Large intestine (tissue), 3 donors: ENCODE results near the gene CTNNA1. TPM values are rescaled to one million over a fixed set of nuclear protein-coding genes. Genes with fewer than 3 reads are reported as not detected.

ENCODE experiments used
- DNase-seq, 2 donors: peaks; one replicate each; pipeline versions ENCODE4 v3.0.0 to v3.0.0-alpha.2; 2013
- H3K27ac ChIP-seq: one replicate; pipeline ENCODE4 v1.5.1; 2013; ENCODE audit warnings: low read length
- H3K27me3 ChIP-seq: 2 replicates; pipeline ENCODE4 v1.6.1; 2013; ENCODE audit warnings: low read length; ENCODE audit not compliant: control insufficient read depth, insufficient read depth
- H3K36me3 ChIP-seq: 2 replicates; pipeline ENCODE4 v1.6.1; 2013; ENCODE audit warnings: low read length; ENCODE audit not compliant: control insufficient read depth, insufficient read depth
- H3K4me1 ChIP-seq: one replicate; pipeline ENCODE4 v1.6.1; 2013; ENCODE audit warnings: low read length; ENCODE audit not compliant: control insufficient read depth, insufficient read depth
- H3K4me3 ChIP-seq: one replicate; pipeline ENCODE4 v1.5.1; 2013; ENCODE audit warnings: low read length
- H3K9me3 ChIP-seq: one replicate; pipeline ENCODE4 v1.6.1; 2013; ENCODE audit warnings: mild to moderate bottlenecking, low read depth, low read length, moderate library complexity; ENCODE audit not compliant: control insufficient read depth
- WGBS: methylation state at CpG from one replicate; pipeline ENCODE4 v1.1.5; 2013; ENCODE audit warnings: low lambda C conversion rate; ENCODE audit not compliant: insufficient coverage; 5-methylcytosine and 5-hydroxymethylcytosine counted together
- polyA plus RNA-seq: library from polyadenylated mRNA; unstranded; fragments of 120-200 nt; gene quantifications from one replicate; pipeline ENCODE4 v1.2.1, GENCODE V29; 2013

The CTNNA1 gene
- polyA plus RNA-seq, 1 donor, result 287 TPM

GRCh38 chr5:138884094-138884493, 130.9 kb downstream of the CTNNA1 start:
- no CpG with 5 or more reads among the region's 1 CpG for WGBS
- Histone ChIP-seq H3K4me3 (no peak overlapping the region), H3K9me3 (no peaks in the 10 kb centered on the region), H3K27ac (no peak overlapping the region), H3K36me3 (peaks cover 22% of the 10 kb centered on the region), H3K27me3 (no peaks in the 10 kb centered on the region), H3K4me1 (no peaks in the 10 kb centered on the region)
- DNase-seq, result no peak

GRCh38 chr5:138884554-138884953, 131.3 kb downstream of the CTNNA1 start:
- Histone ChIP-seq H3K4me3 (no peak overlapping the region), H3K27me3 (no peaks in the 10 kb centered on the region), H3K27ac (no peak overlapping the region), H3K9me3 (no peaks in the 10 kb centered on the region), H3K36me3 (peaks cover 27% of the 10 kb centered on the region), H3K4me1 (no peaks in the 10 kb centered on the region)
- no peak for DNase-seq

- no peak for DNase-seq
- peaks cover 54% of the 10 kb centered on the region for H3K36me3 ChIP-seq
Observed at GRCh38 chr5:138889994-138890393, 136.8 kb downstream of the CTNNA1 start.

GRCh38 chr5:138890644-138891043, 137.4 kb downstream of the CTNNA1 start:
- Histone ChIP-seq H3K27ac (no peak overlapping the region), H3K4me3 (no peak overlapping the region)

More at GRCh38 chr5:138889994-138890393, 136.8 kb downstream of the CTNNA1 start:
- no peaks in the 10 kb centered on the region for H3K4me1 ChIP-seq
- no peak overlapping the region for H3K27ac ChIP-seq
- peaks cover 3% of the 10 kb centered on the region for H3K9me3 ChIP-seq
- H3K27me3 ChIP-seq, result no peaks in the 10 kb centered on the region
- H3K4me3 ChIP-seq, result no peak overlapping the region

GRCh38 chr5:138895918-138896317, 142.7 kb downstream of the CTNNA1 start:
- no peak overlapping the region for H3K27ac ChIP-seq
- H3K4me3 ChIP-seq, result no peak overlapping the region
- no peaks in the 10 kb centered on the region for H3K4me1 ChIP-seq
- no peak for DNase-seq
- no peaks in the 10 kb centered on the region for H3K9me3 ChIP-seq
- H3K27me3 ChIP-seq, result no peaks in the 10 kb centered on the region
- no CpG with 5 or more reads among the region's 1 CpG for WGBS
- H3K36me3 ChIP-seq, result peaks cover 37% of the 10 kb centered on the region

More at GRCh38 chr5:138890644-138891043, 137.4 kb downstream of the CTNNA1 start:
- Histone ChIP-seq H3K27me3 (no peaks in the 10 kb centered on the region), H3K9me3 (peaks cover 3% of the 10 kb centered on the region), H3K36me3 (peaks cover 54% of the 10 kb centered on the region), H3K4me1 (no peaks in the 10 kb centered on the region)
- no peak for DNase-seq

GRCh38 chr5:138898299-138898698, 145.1 kb downstream of the CTNNA1 start:
- DNase-seq, result no peak
- Histone ChIP-seq H3K27ac (no peak overlapping the region), H3K9me3 (no peaks in the 10 kb centered on the region), H3K36me3 (peaks cover 34% of the 10 kb centered on the region), H3K4me1 (no peaks in the 10 kb centered on the region), H3K4me3 (no peak overlapping the region), H3K27me3 (no peaks in the 10 kb centered on the region)
- 100% methylated on average over 1 of the region's 1 CpG for WGBS

GRCh38 chr5:138898742-138899141, 145.5 kb downstream of the CTNNA1 start:
- Histone ChIP-seq H3K36me3 (peaks cover 38% of the 10 kb centered on the region), H3K4me3 (no peak overlapping the region), H3K9me3 (no peaks in the 10 kb centered on the region), H3K27me3 (no peaks in the 10 kb centered on the region), H3K27ac (no peak overlapping the region), H3K4me1 (no peaks in the 10 kb centered on the region)
- WGBS, result 95% methylated on average over 2 of the region's 2 CpGs
- DNase-seq, result no peak

- Histone ChIP-seq H3K4me3 (no peak overlapping the region), H3K4me1 (no peaks in the 10 kb centered on the region), H3K27ac (no peak overlapping the region), H3K27me3 (no peaks in the 10 kb centered on the region), H3K36me3 (peaks cover 51% of the 10 kb centered on the region), H3K9me3 (no peaks in the 10 kb centered on the region)
- 57% methylated on average over 1 of the region's 6 CpGs for WGBS
- no peak for DNase-seq
Observed at GRCh38 chr5:138900281-138900965, 147.2 kb downstream of the CTNNA1 start.

GRCh38 chr5:138901716-138902115, 148.5 kb downstream of the CTNNA1 start:
- Histone ChIP-seq H3K4me1 (no peaks in the 10 kb centered on the region), H3K27ac (no peak overlapping the region), H3K9me3 (no peaks in the 10 kb centered on the region), H3K4me3 (no peak overlapping the region), H3K36me3 (peaks cover 60% of the 10 kb centered on the region), H3K27me3 (no peaks in the 10 kb centered on the region)
- no peak for DNase-seq
- WGBS, result no CpG with 5 or more reads among the region's 2 CpGs

- DNase-seq, result no peak
- Histone ChIP-seq H3K27me3 (no peaks in the 10 kb centered on the region), H3K9me3 (no peaks in the 10 kb centered on the region), H3K36me3 (peaks cover 67% of the 10 kb centered on the region), H3K27ac (no peak overlapping the region), H3K4me1 (no peaks in the 10 kb centered on the region), H3K4me3 (no peak overlapping the region)
- WGBS, result 70% methylated on average over 2 of the region's 10 CpGs
Observed at GRCh38 chr5:138903130-138903775, 150.0 kb downstream of the CTNNA1 start.

- WGBS, result no CpG with 5 or more reads among the region's 1 CpG
Observed at GRCh38 chr5:138905541-138905940, 152.3 kb downstream of the CTNNA1 start.

More at GRCh38 chr5:138905541-138905940, 152.3 kb downstream of the CTNNA1 start:
- no peaks in the 10 kb centered on the region for H3K9me3 ChIP-seq
- no peak for DNase-seq
- H3K27ac ChIP-seq, result no peak overlapping the region
- peaks cover 66% of the 10 kb centered on the region for H3K36me3 ChIP-seq
- no peaks in the 10 kb centered on the region for H3K4me1 ChIP-seq
- no peak overlapping the region for H3K4me3 ChIP-seq
- H3K27me3 ChIP-seq, result no peaks in the 10 kb centered on the region
